CD14-positive monocyte (primary cell): ENCODE results near the gene SCFD1. TPM values are rescaled to one million over a fixed set of nuclear protein-coding genes. Genes with fewer than 3 reads are reported as not detected.

Experiments
- DNase-seq, 3 donors: peaks; one replicate each; pipeline ENCODE4 v3.0.0-alpha.2; 2011 to 2022
- H2AFZ ChIP-seq: 2 replicates; pipeline ENCODE4 v1.6.0; 2012; ENCODE audit warnings: mild to moderate bottlenecking, low read depth, low read length, inconsistent platforms; ENCODE audit not compliant: insufficient read depth, poor library complexity, severe bottlenecking
- H3K27ac ChIP-seq, 2 donors: 1 replicate in 1 of 2; 2 replicates in 1 of 2; pipeline ENCODE4 v1.5.1; 2012 to 2013; ENCODE audit warnings: low read length in 2 of 2, control low read depth in 1 of 2, inconsistent platforms in 1 of 2, low read depth in 1 of 2, mild to moderate bottlenecking in 1 of 2
- H3K27me3 ChIP-seq, 2 donors: one replicate each; pipeline versions ENCODE4 v1.6.0 to v1.6.1; 2011 to 2013; ENCODE audit warnings: low read length in 2 of 2; ENCODE audit not compliant: control insufficient read depth in 2 of 2, insufficient read depth in 2 of 2
- H3K36me3 ChIP-seq, 2 donors: replicated peaks in 1 of 2; 1 replicate in 1 of 2; 2 replicates in 1 of 2; pipeline versions ENCODE4 v1.5.1 to v1.6.1; 2012 to 2013; ENCODE audit warnings: low read length in 2 of 2, control low read depth in 1 of 2, inconsistent platforms in 1 of 2, mild to moderate bottlenecking in 1 of 2; ENCODE audit not compliant: insufficient read depth in 2 of 2, control insufficient read depth in 1 of 2
- H3K4me1 ChIP-seq, 2 donors: 1 replicate in 1 of 2; 2 replicates in 1 of 2; pipeline versions ENCODE4 v1.5.1 to v1.6.1; 2012 to 2013; ENCODE audit warnings: low read length in 2 of 2, control low read depth in 1 of 2, inconsistent platforms in 1 of 2, mild to moderate bottlenecking in 1 of 2, moderate library complexity in 1 of 2; ENCODE audit not compliant: insufficient read depth in 2 of 2, control insufficient read depth in 1 of 2
- H3K4me2 ChIP-seq: replicated peaks from 2 replicates; pipeline ENCODE3; 2012; ENCODE audit warnings: low read length, moderate library complexity, mild to moderate bottlenecking; ENCODE audit not compliant: poor library complexity, severe bottlenecking; ENCODE audit errors: extremely low read depth
- H3K4me3 ChIP-seq, 3 experiments: fragments of 200-600 bp in 1 of 3; sonication (generic) in 1 of 3; replicated peaks in 1 of 3; 1 replicate in 2 of 3; 2 replicates in 1 of 3; pipeline ENCODE4 v1.5.1; 2011 to 2013; ENCODE audit warnings: low read length in 3 of 3, mild to moderate bottlenecking in 3 of 3, control low read depth in 2 of 3, low read depth in 2 of 3, inconsistent platforms in 1 of 3, moderate library complexity in 1 of 3
- H3K79me2 ChIP-seq: 2 replicates; pipeline ENCODE4 v1.6.0; 2012; ENCODE audit warnings: mild to moderate bottlenecking, control low read depth, inconsistent platforms, low read length, moderate library complexity; ENCODE audit not compliant: insufficient read depth
- H3K9ac ChIP-seq: 2 replicates; pipeline ENCODE4 v1.6.0; 2017; ENCODE audit warnings: low read length, mild to moderate bottlenecking; ENCODE audit not compliant: insufficient read depth, poor library complexity, severe bottlenecking
- H3K9me3 ChIP-seq, 2 donors: replicated peaks in 1 of 2; 1 replicate in 1 of 2; 2 replicates in 1 of 2; pipeline versions ENCODE4 v1.5.1 to v1.6.1; 2012 to 2013; ENCODE audit warnings: low read length in 2 of 2, control low read depth in 1 of 2; ENCODE audit not compliant: control insufficient read depth in 1 of 2, insufficient read depth in 1 of 2
- H4K20me1 ChIP-seq: 2 replicates; pipeline ENCODE4 v1.6.0; 2012; ENCODE audit warnings: mild to moderate bottlenecking, low read length, control low read depth, moderate library complexity; ENCODE audit not compliant: insufficient read depth
- H3K27ac Mint-ChIP-seq, 7 donors: one replicate each; pipeline ENCODE4 v1.8.0; 2020; ENCODE audit warnings: mild to moderate bottlenecking in 7 of 7, mixed read lengths in 7 of 7, moderate library complexity in 6 of 7, inconsistent platforms in 2 of 7
- H3K27me3 Mint-ChIP-seq, 3 donors: one replicate each; pipeline ENCODE4 v1.8.0; 2021 to 2022; ENCODE audit warnings: low read depth in 3 of 3, mild to moderate bottlenecking in 3 of 3, mixed read lengths in 3 of 3, moderate library complexity in 3 of 3, inconsistent platforms in 1 of 3
- H3K36me3 Mint-ChIP-seq, 2 donors: one replicate each; pipeline ENCODE4 v1.8.0; 2020; ENCODE audit warnings: mixed read lengths in 2 of 2, inconsistent platforms in 1 of 2, mild to moderate bottlenecking in 1 of 2
- H3K4me1 Mint-ChIP-seq: one replicate; pipeline ENCODE4 v1.8.0; 2020; ENCODE audit warnings: mild to moderate bottlenecking, mixed read lengths
- H3K4me3 Mint-ChIP-seq, 2 donors: one replicate each; pipeline ENCODE4 v1.8.0; 2020; ENCODE audit warnings: mild to moderate bottlenecking in 2 of 2, mixed read lengths in 2 of 2, moderate library complexity in 1 of 2
- H3K9me3 Mint-ChIP-seq, 7 donors: one replicate each; pipeline ENCODE4 v1.8.0; 2020 to 2022; ENCODE audit warnings: mixed read lengths in 7 of 7, mild to moderate bottlenecking in 6 of 7, moderate library complexity in 6 of 7, inconsistent platforms in 2 of 7
- CTCF ChIP-seq: fragments of 200-600 bp; IDR thresholded peaks from one replicate; pipeline ENCODE4 v1.8.0; 2022; ENCODE audit warnings: antibody characterized with exemption, mild to moderate bottlenecking
- intact Hi-C, 2 donors: fragments of 100-400 bp; cut with micrococcal nuclease; formaldehyde crosslinking; loops; one replicate each; pipeline versions ENCODE4 v1.15.0 to v1.15.1; 2023
- polyA plus RNA-seq, 3 donors: library from polyadenylated mRNA; depleted of rRNA in 1 of 3; unstranded in 2 of 3; stranded (reverse) in 1 of 3; fragments of 300-500 nt in 2 of 3; fragments of >200 nt in 1 of 3; fragmentation: Illumina TruSeq in 2 of 3; gene quantifications; 1 replicate in 2 of 3; 2 replicates in 1 of 3; pipeline ENCODE4 v1.2.3, GENCODE V29; 2012 to 2021

The SCFD1 gene
- polyA plus RNA-seq, 3 donors: 33.1 to 64.1 (median 44.9) TPM

GRCh38 chr14:30584058-30584630 is 38.0 kb upstream of the SCFD1 start:
- H3K4me1 ChIP-seq: no peaks in the 10 kb centered on the region
- peak overlapping the region in 1 of 7 donors; percentile 61 for H3K27ac Mint-ChIP-seq
- peaks cover 45 to 62% of the 10 kb centered on the region in 2 donors for H3K36me3 Mint-ChIP-seq
- peaks cover 9 to 51% of the 10 kb centered on the region in 2 donors for H3K36me3 ChIP-seq
- TF ChIP-seq CTCF: no peak
- no peak overlapping the region for H3K27ac ChIP-seq
- no peaks in the 10 kb centered on the region for H3K4me1 Mint-ChIP-seq
- peaks cover 0 to 5% (median 2%) of the 10 kb centered on the region in 7 donors for H3K9me3 Mint-ChIP-seq
- H3K79me2 ChIP-seq: peaks cover 84% of the 10 kb centered on the region
- no peak overlapping the region for H3K4me2 ChIP-seq
- no peak overlapping the region for H3K4me3 ChIP-seq
- no peak overlapping the region for H2AFZ ChIP-seq
- H3K27me3 ChIP-seq: no peaks in the 10 kb centered on the region
- no peak overlapping the region for H3K4me3 Mint-ChIP-seq
- H4K20me1 ChIP-seq: peaks cover 17% of the 10 kb centered on the region
- intact Hi-C loops: no loop called here
- DNase-seq: no peak
- no peaks in the 10 kb centered on the region for H3K9me3 ChIP-seq
- no peaks in the 10 kb centered on the region for H3K27me3 Mint-ChIP-seq
- no peak overlapping the region for H3K9ac ChIP-seq

- DNase-seq: no peak
- Histone ChIP-seq H3K36me3 (peaks cover 19 to 62% of the 10 kb centered on the region in 2 donors), H3K4me2 (no peak overlapping the region), H3K9me3 (no peaks in the 10 kb centered on the region), H3K27me3 (no peaks in the 10 kb centered on the region), H3K4me3 (no peak overlapping the region), H3K4me1 (no peaks in the 10 kb centered on the region), H3K79me2 (peaks cover 74% of the 10 kb centered on the region), H3K27ac (no peak overlapping the region), H3K9ac (no peak overlapping the region), H2AFZ (no peak overlapping the region), H4K20me1 (peaks cover 12% of the 10 kb centered on the region)
- Mint-ChIP-seq H3K27me3 (no peaks in the 10 kb centered on the region), H3K4me1 (no peaks in the 10 kb centered on the region), H3K9me3 (peaks cover 0 to 5% (median 2%) of the 10 kb centered on the region in 7 donors), H3K36me3 (peaks cover 55 to 71% of the 10 kb centered on the region in 2 donors), H3K27ac (peak overlapping the region in 2 of 7 donors; percentile 16), H3K4me3 (no peak overlapping the region)
- no peak for TF ChIP-seq CTCF
- intact Hi-C loops: no loop called here
Measured at GRCh38 chr14:30585204-30585603, 36.9 kb upstream of the SCFD1 start.
